GM19452 (cell line): Measurements from ENCODE around the gene PRKCE.

ENCODE experiments used
- ATAC-seq: cut with Tn5 transposase; IDR thresholded peaks from one replicate; pipeline ENCODE4 v1.9.1; 2021; ENCODE audit not compliant: unreplicated experiment

The PRKCE gene

DNA sequence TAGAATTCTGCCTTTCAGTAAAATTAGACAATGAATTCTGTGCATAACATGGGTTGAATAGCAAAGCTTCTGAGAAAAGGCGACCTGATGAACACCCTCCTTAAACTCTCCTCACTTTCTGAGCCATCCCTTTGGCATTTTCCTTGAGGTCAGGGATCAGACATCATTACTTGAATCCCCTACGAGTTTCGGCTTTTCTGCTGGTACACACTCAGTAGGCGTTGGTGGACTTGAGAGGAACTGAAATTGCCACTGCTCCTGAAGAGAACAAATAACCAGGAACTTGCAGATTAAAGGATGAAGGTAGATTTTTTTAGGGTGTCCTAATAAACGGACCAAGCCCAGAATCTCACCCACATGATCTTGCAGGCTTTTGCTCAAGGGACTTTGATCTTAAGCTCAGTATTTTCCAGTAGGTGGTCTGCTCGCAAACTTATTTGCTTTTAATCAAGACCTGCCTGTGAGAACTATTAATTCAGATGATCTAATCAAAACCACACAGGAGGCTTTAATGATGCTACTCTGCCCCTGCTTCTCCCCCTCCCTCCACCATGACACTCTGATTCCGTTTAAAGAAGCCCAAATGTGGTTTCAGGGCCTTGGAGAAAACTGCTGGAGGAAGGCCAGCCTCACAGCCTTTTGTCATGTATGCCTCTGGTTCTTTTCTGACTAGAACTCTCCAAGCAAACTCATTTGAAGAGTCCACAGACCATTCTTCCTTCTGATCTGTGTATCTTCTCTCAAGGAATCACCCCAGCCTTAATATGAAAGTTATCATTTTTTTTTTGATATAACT lies 124.9 kb downstream of the PRKCE start:
- no peak for ATAC-seq

DNA sequence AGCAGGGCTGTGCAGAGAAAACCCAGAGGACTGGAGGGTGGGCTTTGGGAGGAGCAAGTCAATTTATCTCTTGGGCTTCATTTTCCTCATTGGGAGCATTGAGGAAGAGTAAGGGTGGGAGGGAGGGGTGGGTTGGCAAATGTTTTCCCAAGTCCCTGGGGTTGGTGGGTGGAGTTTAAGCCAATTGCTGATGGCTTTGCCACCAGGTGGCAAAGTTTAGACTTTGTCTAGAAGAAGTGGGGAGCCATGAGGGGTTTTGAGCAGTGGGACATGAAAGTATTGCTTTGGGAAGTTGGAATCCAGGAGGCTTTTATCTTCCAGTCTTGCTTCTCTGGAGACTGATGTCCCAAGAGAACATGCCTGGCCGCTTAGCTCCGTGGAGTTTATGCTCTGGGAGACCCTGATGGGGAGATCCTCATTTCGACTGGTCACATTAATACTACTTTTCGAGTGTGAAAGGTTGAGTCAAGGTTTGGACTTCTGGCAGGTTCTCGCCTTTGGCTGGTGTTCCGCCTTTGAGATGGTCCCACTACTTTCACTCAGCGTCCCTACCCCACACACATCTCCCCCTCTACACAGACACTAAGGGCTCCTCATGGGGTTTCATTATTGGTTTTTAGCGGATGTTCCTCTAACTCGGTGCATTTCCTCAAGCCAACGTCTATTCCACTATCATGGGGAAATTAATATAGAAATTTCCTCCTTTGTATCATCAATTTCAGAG lies 126.7 kb downstream of the PRKCE start:
- ATAC-seq: no peak

DNA sequence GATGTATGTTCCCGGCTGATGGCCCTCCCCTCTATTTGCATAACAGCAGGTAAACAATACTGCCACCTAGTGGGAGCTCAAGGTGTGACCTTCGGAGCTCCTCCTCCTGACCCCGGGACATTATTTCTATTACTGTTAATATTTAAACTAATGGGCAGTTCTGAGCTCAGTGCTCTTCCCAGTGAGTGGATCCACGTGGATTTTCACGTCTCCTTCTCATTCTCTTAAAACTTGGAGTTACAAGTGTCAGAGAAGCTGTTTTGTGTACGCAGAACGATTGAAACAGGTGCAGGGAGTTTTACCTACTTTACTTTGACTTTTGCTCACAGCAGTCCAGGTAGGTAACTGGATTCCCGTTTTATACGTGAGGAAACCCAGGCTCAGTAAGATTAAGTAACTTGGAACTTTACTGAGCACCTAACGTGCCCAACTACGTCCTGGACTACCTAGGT lies 127.3 kb downstream of the PRKCE start:
- ATAC-seq: no peak

DNA sequence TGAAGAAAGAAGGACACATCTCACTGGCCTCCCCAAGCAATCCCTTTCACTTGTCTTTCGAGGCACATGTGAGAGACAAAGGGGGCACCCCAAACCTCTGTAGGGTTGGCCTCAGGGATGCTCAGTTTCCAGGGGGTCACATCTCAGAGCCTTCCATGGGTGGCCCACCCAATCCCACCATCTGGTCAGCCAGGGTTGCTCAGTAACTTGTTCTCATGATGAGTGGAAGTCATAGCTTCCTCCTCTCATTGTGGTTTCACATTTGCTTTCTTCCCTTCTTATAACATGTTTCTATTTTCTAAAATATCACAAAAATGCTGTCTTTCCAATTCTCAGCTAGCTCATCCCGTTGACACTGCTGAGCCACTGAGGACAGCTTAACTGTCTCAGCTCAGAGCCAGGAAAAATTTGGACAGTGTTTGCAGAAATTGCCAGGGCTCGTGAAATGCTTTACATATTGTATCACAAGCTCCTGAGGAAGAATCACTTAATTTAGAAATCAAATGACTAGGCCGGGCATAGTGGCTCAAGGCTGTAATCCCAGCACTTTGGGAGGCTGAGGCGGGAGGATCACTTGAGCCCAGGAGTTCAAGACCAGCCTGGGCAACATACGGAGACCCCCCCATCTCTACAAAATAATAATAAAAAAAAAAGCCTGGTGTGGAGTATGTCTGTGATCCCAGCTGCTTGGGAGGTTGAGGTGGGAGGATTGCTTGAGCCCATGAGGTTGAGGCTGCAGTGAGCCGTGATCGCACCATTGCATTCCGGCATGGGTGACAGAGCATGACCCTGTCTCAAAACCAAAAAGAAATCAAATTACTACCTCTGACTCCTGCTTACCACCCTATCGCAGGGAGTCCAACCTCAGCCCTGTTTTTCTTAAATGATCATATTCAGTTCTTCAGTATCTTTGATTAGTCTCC lies 129.3 kb downstream of the PRKCE start:
- ATAC-seq: no peak

DNA sequence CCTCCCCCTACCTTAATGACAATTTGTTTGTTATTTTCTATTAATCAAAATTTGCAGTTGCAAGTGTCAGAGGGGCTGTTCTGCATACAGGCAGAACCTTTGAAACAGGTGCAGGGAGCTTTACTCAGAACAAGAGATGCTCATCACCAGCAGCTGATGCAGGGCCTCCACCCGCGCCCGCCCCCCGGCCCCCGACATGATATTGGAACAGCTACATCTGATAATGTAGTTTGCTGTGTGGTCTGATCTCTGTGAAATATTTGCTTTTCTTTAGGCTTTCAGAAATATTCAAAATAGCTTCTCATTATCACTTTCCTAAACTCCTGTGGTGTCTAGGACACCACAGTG lies 130.0 kb downstream of the PRKCE start:
- no peak for ATAC-seq

DNA sequence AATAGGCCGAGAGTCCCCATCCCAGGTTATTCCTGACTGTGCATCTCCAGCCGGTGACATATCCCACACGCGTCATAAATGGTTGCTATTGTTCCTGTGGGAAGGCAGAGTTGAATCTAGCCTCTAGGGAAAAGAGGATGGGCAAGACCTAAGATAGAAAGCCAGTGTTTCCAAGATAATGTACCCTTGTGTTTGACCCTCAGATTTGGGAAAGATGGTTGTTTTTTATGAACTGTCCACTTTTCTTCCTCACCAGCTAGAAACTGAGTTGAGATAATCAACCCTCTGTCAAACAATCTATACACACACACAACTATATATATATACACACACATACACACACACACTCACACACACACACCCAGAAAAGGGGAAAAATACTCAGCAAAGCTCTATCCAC lies 131.0 kb downstream of the PRKCE start:
- ATAC-seq: no peak

DNA sequence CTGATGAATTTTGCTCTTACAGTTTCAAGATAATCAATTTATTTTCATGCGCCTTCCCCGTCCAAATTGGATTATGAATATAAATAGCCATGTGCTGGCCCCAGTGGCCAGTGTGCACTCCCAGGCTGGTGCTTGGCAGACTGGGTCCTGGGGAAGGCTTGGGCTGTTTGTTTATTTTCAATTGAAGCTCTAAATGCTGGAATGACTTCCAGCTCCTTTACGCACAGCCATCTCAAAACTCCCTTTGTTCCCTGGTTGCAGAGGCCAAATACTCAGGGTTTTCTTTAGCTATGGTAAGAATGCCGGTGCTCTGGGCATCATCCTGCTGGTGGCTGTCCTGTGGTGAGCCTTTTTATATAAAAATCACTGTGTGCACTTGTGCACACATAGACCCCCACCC lies 131.5 kb downstream of the PRKCE start:
- no peak for ATAC-seq

DNA sequence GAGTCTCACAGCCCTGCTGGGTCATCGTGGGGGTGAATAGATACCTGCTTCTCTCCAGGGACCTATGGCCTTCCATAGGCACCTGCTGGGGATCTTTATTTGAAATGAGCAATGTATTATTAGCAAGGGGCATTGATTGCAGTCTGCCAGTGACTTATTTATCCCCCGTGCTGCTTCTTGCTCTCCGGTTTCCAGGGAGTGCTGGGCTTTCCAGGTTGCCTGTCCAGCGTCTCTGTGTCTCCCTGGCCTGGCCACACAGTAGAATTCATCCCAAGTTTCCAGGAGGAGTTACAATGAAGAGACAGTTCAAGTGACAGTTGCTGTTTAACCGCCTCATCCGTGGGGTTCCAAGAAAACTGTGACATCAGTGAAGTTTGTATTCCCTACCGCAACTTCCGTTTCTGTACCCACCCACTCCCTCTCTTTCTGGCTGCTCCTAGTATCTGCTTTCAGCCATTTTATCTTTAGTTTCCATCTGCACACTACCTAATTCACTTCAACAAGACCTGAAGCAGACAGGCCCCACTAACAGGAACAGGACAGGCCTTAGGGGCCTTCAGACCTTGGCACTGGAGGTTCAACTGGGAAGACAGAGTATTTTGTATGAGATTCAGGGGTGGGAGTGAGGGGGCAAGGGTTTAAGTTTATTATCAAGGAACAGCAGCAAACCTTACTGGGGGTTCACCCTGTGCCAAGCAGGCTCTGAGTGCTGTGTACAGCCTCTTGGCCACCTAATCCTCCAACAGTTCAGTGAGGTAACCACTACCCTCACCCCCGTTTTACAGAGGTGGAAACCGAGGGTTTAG lies 134.8 kb downstream of the PRKCE start:
- ATAC-seq: no peak

DNA sequence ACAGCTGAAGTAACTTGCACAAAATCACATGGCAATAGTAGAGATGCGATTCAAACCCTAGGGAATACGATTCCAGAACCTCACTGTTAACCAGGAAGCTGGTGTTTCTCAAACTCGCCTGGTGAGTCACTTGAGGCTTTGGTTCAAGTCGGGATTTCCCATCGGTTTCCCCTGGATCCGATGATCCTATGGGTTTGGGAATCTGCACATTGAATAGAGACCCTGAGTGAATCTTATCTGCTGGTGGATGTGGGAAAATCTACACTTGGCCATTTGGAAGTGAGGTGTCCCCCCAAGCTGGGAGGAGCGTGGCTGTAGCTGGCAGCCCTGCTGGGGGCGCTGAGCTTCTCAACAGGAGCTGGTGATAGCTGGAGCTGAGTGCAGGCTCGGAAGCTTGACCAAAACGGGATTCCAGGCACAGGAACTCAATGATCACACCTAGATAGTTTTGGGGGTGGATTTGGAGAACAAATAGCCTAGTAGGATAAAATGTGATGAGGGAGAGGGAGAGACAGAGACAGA lies 135.4 kb downstream of the PRKCE start:
- ATAC-seq: no peak

DNA sequence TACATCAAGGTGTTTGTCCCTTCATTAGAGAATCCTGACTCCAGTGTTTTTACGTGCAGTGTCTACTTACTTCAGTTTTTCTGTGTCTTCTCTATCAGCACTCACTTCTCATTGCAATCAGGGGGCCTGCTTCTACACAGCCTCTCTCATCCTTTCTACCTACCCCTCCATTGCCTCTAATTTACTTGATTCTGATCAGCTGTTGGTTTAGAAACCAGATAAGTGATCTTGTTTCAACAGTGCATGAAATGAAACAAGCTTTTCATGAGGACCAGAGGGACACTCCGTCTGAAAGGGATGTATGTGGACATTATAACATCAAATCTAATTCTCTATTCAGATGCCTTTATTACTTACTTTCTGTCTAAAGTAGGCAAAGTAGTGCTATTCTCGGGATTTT lies 136.9 kb downstream of the PRKCE start:
- no peak for ATAC-seq

DNA sequence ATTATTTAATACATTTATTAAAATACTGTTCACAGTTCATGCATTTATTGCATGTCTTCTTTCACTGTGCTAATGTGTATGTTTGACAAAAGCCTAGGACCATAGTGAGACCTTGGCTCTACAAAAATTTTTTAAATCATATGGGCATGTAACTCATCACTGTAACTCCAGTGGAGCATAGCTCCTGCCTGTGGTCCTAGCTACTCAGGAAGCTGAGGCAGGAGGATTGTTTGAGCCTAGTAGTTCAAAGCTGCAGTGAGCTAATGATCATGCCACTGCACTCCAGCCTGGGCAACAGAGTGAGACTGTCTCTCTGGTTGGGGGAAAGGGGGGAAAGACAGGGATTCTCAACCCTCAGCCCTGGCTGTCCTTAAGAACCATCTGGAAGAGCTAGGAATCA lies 137.8 kb downstream of the PRKCE start:
- no peak for ATAC-seq

DNA sequence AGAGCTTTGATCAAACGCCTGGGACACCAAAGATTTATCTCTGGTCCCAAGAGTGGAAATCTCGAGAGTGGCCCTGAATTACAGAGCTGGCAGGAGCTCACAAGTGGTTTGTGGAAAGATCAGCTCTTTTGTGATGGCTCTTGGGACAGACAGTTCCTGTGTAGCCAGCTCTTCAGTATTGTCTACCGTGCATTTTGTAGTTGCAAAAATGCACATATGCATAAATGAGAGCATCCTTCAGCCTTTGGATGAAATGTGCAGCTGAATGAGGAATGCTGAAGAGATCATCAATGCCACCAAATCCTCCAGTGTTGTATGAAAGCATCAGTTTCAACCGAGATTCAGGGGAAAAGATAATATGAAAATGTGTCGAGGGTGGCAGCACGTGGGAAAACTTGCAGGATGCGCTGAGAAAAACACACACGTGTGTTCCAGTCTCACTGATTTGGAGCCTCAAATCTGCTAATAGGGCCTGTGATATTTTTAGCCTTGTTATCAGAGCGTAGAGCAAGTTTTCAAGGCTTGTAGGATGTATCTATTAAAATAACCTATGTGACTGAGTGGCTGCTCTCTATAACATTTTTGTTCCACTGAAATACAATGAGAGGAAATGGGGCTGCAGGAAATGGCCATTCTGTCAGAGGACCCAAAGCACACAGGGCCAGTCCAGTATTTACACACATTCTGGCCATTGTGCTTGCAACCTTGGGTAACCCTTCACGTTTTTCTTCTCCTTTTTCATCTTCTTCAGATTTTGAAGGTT lies 138.7 kb downstream of the PRKCE start:
- ATAC-seq: no peak

DNA sequence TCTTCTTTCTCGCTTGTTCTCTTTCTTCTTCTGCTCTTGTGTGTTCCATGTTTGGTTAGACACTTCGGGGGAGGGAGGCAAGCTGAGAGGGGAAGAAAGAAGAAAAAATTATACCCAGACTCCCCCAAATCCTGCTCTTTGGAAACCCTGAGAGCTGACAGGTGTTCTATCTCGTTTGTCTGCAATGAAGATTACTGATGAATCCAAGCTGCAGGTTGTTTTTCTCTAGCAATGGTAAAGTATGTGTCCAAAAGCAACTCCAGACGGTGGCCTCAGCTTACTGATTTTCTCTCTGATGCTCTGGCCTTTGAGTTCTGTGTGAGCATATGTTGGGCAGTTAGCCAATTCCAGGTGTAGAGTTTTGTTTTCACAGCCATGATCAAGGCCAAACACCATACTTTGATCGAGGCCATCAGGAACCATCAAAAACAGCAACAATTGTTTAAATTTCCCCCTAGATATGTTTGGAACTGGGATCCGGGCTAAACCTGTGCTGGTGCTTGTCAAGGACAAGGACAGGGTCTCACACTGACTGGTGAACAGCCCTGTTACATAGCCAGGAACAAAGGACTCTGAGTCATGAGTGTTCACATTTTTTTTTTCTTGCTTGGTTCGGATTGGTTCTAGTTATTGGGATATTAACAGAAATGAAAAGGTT lies 142.0 kb downstream of the PRKCE start:
- no peak for ATAC-seq

DNA sequence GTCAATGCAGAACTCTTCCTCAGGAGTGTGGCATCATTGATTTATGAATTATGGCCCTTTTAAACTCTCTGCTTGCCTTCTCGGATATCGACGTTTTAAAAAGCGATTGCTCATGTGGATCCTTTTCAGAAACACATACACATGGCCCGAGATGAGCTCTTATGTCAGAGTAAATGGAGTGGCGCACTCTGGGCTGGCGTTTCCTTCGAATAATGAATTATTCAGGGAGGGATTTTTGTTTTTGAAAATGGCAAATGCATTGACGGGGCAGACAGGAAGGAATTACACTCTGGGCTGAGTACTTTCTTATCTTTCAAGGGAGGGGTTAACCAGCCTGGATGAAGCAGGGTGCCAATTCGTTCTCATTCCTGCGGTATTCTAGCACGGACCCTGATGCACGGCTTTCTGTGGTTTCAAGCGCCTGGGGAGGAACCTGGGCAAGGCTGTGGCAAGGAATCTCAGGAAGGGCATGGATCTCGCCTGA lies 142.7 kb downstream of the PRKCE start:
- no peak for ATAC-seq

DNA sequence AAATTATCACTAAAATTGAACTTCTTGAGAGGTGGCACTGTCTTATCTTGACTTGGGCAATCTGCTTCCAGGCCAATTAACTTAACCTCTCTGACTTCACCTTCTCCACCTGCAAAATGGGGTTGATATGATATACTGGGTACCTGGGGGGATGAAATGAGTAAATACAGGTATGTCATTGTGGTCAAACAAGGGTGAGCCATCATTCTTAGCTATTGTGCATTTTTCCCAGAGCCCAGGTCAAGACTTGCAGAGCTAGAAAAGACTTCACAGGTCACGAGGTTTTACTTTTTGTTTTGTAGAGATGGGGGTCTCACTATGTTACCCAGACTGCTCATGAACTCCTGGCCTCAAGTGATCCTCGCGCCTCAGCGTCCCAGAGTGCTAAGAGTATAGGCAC lies 145.0 kb downstream of the PRKCE start:
- ATAC-seq: no peak

DNA sequence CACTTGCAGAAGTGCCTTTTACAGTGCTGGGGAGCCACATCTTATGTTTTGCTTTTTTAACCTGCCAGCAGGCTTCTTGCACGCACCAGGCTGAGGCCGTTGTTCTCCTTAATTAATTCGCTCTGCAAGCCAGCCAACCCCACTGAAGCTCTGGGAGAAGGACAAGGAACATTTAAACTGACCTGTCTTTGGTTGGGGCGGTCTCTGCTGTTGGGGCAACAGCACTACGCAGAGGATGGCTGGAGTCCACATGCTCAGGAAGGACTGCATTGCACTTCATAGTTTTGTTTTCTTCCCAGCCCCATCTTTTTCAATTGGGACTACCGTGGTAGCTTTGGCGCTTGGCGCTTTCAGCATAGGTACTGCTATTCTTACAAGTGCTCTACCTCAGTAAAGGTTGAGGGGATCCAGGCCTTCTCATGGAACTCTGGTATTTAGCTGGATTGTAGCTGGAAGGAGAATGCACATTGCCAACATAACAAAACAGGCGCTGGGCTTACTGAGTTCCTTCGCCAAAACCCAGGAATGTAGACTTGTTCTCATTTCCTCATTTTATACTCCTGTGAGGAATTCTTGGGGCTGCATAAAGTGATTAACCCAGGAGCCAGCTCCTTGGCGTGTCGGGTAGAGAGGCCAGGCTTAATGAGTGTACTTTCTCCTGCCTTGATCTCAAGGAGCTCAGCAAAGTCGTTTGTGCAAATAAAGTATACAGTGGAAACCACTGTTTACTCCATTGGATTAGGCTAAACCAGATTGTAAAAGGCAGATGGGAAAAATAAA lies 146.2 kb downstream of the PRKCE start:
- ATAC-seq: no peak

DNA sequence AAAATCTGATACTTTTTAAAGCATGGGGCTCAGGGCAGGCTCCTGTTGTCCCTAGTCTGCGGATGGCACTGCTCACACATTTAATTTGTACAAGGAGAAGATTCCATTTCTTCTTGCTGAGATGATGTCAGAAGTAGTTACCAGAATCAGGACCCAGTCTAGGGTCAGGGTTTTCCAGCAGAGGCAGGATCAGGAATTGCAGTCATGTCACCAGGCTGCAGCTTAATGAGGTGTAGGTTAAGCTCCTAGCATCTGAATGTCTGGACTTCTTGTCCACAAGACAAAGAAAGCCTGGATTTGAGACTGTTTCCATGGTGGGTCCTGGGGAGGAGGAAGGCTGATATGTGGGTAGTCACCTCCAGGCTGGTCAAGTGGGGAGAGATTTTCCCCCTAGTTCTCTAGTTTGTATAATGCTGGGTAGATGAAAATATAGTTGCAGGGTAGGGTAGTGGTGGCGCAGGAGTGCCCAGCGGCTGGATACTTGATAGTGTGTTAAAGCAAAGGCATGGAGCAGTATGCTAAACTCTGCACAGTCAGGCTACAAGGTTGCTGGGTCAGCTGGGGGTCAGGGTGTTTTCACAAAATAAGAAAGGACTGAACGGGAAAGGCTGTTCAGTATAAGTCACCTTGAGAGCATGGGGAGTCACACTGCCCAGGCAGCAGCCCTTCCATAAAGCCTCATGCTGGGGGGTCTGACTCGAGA lies 148.4 kb downstream of the PRKCE start:
- ATAC-seq: no peak
